ENCODE data around the gene CHCHD10. TPM values are rescaled to one million over a fixed set of nuclear protein-coding genes. Genes with fewer than 3 reads are reported as not detected.

The CHCHD10 gene
- total and polyA plus RNA-seq, 2 of the 4 experiments (the other 2 are of a cell fraction): 2.2 to 11.2 TPM

DNA sequence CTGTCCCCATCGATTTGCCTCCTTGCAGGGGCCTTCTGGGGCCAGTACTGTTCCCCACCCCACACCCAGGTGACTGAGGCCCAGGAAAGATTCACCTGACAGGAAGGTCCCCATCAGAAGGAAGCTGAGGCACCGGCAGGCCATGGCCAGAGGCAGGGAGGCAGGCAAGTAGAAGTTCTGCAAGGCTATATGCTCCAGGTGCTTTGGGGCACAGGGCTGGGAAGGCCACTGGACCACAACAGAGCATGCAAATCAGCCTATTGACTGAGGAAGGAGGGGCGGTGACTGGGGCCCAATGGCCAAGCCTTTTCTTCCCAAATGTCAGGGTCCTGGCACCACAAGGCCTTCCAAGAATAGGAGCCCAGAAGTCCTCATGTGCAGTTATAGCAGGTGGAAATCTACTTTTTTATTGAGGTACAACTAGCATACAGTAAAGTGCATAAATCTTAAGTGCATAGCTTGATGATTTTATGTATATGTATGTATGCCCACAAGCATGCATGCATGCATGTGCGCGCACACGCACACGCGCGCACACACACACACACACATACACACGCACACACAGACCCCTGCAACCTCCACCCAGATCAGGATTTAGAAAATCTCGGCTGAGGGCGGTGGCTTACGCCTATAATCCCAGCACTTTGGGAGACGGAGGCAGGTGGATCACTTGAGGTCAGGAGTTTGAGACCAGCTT is 13.4 kb downstream of the CHCHD10 start, which contains the start of gene VPREB3:
VPREB3 (minus strand) TSS at position 206 of the 700 bp plus-strand sequence; CDS start at position 144, 62 bp downstream.
- Histone ChIP-seq H4K91ac (ENCODE audit: insufficient read depth, low read depth, low read length) (no peak within 1 kb of the TSS), H2AFZ (replicated peaks; ENCODE audit: low read length, poor library complexity) (no peak within 1 kb of the TSS), H2BK120ac (ENCODE audit: low read depth, low read length) (no peak within 1 kb of the TSS), H3K9me3 (ENCODE audit: control insufficient read depth, insufficient read depth, low read length) (no peaks in the 10 kb centered on the region), H3K4me2 (ENCODE audit: low read depth, low read length) (no peak within 1 kb of the TSS), H3K9ac (ENCODE audit: low read depth, low read length) (no peak within 1 kb of the TSS), H3K79me1 (ENCODE audit: low read depth in 1 of 2, low read length in 2 of 2) (peaks cover 8 to 14% of the 10 kb centered on the region in 2 experiments; a peak in 3 of 4 replicates), H4K8ac (ENCODE audit: low read depth in 2 of 2, low read length in 2 of 2) (no peak within 1 kb of the TSS), H3K27ac (ENCODE audit: insufficient read depth, low read length) (no peak within 1 kb of the TSS), H2BK20ac (ENCODE audit: low read depth, low read length) (no peak within 1 kb of the TSS), H3K4me3 (ENCODE audit: insufficient read depth, low read depth, low read length) (no peak within 1 kb of the TSS), H3K36me3 (ENCODE audit: control insufficient read depth, insufficient read depth, low read length) (no peaks in the 10 kb centered on the region), H3K4ac (ENCODE audit: low read depth, low read length) (no peak within 1 kb of the TSS), H4K5ac (ENCODE audit: low read depth, low read length) (no peak within 1 kb of the TSS), H3K9me1 (ENCODE audit: insufficient read depth, low read length) (peaks cover 5% of the 10 kb centered on the region), H3K56ac (ENCODE audit: extremely low read depth, insufficient read depth, low read length) (no peak within 1 kb of the TSS), H3K23ac (ENCODE audit: low read depth, low read length) (no peak within 1 kb of the TSS), H3K18ac (ENCODE audit: low read depth, low read length) (no peak within 1 kb of the TSS), H2BK5ac (ENCODE audit: low read depth, low read length, poor library complexity, severe bottlenecking) (no peak within 1 kb of the TSS), H3K4me1 (ENCODE audit: control insufficient read depth, insufficient read depth, low read length) (peaks cover 4% of the 10 kb centered on the region), H3K27me3 (ENCODE audit: control insufficient read depth, insufficient read depth, low read length) (0 out of 2 replicates have a peak, but pooled peaks cover 1% of the 10 kb centered on the region), H2AK5ac (ENCODE audit: low read depth, low read length) (no peak within 1 kb of the TSS), H2AK9ac (replicated peaks; ENCODE audit: low read depth, low read length, poor library complexity) (peak within 1 kb of the TSS; percentile 24), H2BK15ac (ENCODE audit: low read depth, low read length) (no peak within 1 kb of the TSS), H4K20me1 (ENCODE audit: insufficient read depth, low read length) (no peaks in the 10 kb centered on the region), H3K14ac (replicated peaks; ENCODE audit: low read depth, low read length) (no peak within 1 kb of the TSS)
- intact Hi-C loops (cut with micrococcal nuclease): no loop called here
- in situ Hi-C loops (cut with MboI; ENCODE audit: low sequenced_read_pairs): no loop called here
- POLR2A ChIA-PET (ENCODE audit: unreplicated experiment): no interaction called here
- 92% methylated on average over 2 of the region's 14 CpGs; no CpG with 5 or more reads in 1 of the 2 experiments for WGBS, 2 experiments (ENCODE audit: extremely low coverage in 2 of 2, insufficient read length in 1 of 2)
- CTCF ChIA-PET: interaction anchor here (0.7 kb wide), 1 partner anchor 1916 kb away, joined by 3 read pairs; no protein-coding TSS in a partner anchor
- TF ChIP-seq, protein P1, sequence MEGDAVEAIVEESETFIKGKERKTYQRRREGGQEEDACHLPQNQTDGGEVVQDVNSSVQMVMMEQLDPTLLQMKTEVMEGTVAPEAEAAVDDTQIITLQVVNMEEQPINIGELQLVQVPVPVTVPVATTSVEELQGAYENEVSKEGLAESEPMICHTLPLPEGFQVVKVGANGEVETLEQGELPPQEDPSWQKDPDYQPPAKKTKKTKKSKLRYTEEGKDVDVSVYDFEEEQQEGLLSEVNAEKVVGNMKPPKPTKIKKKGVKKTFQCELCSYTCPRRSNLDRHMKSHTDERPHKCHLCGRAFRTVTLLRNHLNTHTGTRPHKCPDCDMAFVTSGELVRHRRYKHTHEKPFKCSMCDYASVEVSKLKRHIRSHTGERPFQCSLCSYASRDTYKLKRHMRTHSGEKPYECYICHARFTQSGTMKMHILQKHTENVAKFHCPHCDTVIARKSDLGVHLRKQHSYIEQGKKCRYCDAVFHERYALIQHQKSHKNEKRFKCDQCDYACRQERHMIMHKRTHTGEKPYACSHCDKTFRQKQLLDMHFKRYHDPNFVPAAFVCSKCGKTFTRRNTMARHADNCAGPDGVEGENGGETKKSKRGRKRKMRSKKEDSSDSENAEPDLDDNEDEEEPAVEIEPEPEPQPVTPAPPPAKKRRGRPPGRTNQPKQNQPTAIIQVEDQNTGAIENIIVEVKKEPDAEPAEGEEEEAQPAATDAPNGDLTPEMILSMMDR (conservative IDR thresholded peaks at IDR 0.05; ENCODE audit: low read depth, low read length): no peak
- no peak for TF ChIP-seq MXI1 (IDR thresholded peaks at IDR 0.05; ENCODE audit: borderline replicate concordance, low read depth, low read length)
- no peak for TF ChIP-seq RFX5 (IDR thresholded peaks at IDR 0.05; ENCODE audit: low read depth, low read length)
- TF ChIP-seq RAD21 (IDR thresholded peaks at IDR 0.05; ENCODE audit: low read length): no peak
- TF ChIP-seq CEBPB (IDR thresholded peaks at IDR 0.05; ENCODE audit: low read depth, low read length): no peak
- no peak for TF ChIP-seq BHLHE40 (IDR thresholded peaks at IDR 0.05; ENCODE audit: low read depth, low read length)
- TF ChIP-seq MAZ (IDR thresholded peaks at IDR 0.05; ENCODE audit: borderline replicate concordance, low read depth, low read length): no peak
- TF ChIP-seq, protein P2, sequence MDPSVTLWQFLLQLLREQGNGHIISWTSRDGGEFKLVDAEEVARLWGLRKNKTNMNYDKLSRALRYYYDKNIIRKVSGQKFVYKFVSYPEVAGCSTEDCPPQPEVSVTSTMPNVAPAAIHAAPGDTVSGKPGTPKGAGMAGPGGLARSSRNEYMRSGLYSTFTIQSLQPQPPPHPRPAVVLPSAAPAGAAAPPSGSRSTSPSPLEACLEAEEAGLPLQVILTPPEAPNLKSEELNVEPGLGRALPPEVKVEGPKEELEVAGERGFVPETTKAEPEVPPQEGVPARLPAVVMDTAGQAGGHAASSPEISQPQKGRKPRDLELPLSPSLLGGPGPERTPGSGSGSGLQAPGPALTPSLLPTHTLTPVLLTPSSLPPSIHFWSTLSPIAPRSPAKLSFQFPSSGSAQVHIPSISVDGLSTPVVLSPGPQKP (IDR thresholded peaks at IDR 0.05; ENCODE audit: borderline replicate concordance, low read depth, low read length): no peak
- TF ChIP-seq MAFK (IDR thresholded peaks at IDR 0.05; ENCODE audit: low read depth, low read length): no peak
- TF ChIP-seq, protein P3, sequence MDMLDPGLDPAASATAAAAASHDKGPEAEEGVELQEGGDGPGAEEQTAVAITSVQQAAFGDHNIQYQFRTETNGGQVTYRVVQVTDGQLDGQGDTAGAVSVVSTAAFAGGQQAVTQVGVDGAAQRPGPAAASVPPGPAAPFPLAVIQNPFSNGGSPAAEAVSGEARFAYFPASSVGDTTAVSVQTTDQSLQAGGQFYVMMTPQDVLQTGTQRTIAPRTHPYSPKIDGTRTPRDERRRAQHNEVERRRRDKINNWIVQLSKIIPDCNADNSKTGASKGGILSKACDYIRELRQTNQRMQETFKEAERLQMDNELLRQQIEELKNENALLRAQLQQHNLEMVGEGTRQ (IDR thresholded peaks at IDR 0.05; ENCODE audit: low read depth, low read length): no peak
- TF ChIP-seq FOS (IDR thresholded peaks at IDR 0.05; ENCODE audit: low read depth, low read length): no peak
- no peak for TF ChIP-seq NFE2L2 (IDR thresholded peaks at IDR 0.05; ENCODE audit: low read depth, low read length)
- no peak for TF ChIP-seq SMC3 (IDR thresholded peaks at IDR 0.05; ENCODE audit: low read depth, low read length)
- no peak for TF ChIP-seq POLR2A (IDR thresholded peaks at IDR 0.05; ENCODE audit: low read depth, low read length)
- TF ChIP-seq RCOR1 (IDR thresholded peaks at IDR 0.05; ENCODE audit: insufficient replicate concordance, low read length): no peak
- no peak for TF ChIP-seq CHD1 (IDR thresholded peaks at IDR 0.05; ENCODE audit: low read depth, low read length)
- BruUV-seq (replicated peaks): no TSS peak
- no peak for ATAC-seq (ENCODE audit: low read depth)
- DNase-seq: no peak
- dilution Hi-C loops (cut with HindIII; ENCODE audit: low sequenced_read_pairs, unreplicated experiment): no loop called here

Measured in IMR-90 (cell line).